Gastrocnemius medialis (tissue), 4 donors: ENCODE results near the gene MACROH2A2.

Source experiments
- CTCF ChIP-seq, 5 experiments: fragments of 450-650 bp in 3 of 5; fragments of 200-600 bp in 2 of 5; sonication (generic) in 2 of 5; IDR thresholded peaks in 4 of 5; conservative IDR thresholded peaks in 1 of 5; 1 replicate in 4 of 5; 2 replicates in 1 of 5; pipeline ENCODE4 v1.5.1; 2016 to 2019; ENCODE audit warnings: antibody characterized with exemption in 5 of 5, mild to moderate bottlenecking in 3 of 5, moderate library complexity in 3 of 5
- POLR2A ChIP-seq, 2 donors: fragments of 450-650 bp; IDR thresholded peaks; one replicate each; pipeline ENCODE4 v1.6.1; 2017; ENCODE audit warnings: antibody characterized with exemption in 2 of 2, mild to moderate bottlenecking in 2 of 2, moderate library complexity in 2 of 2

DNA sequence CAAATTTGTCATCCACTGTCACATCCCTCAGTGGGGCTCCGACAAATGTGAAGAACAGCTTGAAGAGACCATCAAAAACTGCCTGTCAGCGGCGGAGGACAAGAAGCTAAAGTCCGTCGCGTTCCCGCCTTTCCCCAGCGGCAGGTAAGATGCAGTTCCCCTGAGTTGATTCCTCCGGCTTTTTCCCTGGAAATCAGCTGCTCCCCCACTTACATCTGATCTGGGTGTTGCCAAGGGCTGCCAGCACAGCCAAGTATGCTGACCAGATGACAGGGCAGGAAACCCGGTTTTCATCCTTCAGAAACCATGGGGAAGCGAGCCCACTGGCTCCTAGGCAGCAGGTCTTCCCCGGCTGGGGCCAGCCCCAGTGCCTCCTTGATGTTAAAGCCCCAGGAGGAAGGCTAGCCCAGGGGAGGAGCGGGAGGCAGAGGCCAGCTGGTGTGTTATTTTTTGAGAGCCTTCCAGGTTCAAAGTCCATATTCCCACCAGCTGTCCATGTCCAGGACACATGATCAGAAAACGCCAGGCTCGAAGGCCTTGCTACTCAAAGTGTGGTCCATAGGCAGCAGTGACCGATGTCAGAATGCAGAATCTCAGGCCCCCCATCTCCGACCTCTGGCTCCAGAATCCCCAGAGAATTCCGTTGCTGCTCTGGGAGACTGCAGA, 56.6 kb downstream of the MACROH2A2 start:
- TF ChIP-seq CTCF (IDR thresholded peaks at IDR 0.05 in 4 of 5, conservative IDR thresholded peaks at IDR 0.05 in 1 of 5) (no peak), POLR2A (IDR thresholded peaks at IDR 0.05) (no peak)
